ENCODE measurements around the gene THRAP3. TPM values are rescaled to one million over a fixed set of nuclear protein-coding genes. Genes with fewer than 3 reads are reported as not detected.

The THRAP3 gene
- total RNA-seq, 2 donors from 2014 or later: 145 to 165 TPM

GRCh38 chr1:36326499-36326898, 102.3 kb downstream of the THRAP3 start:
- no peaks in the 10 kb centered on the region for H3K9me3 Mint-ChIP-seq
- 95 to 96% methylated on average over 4 to 6 of the region's 6 CpGs for WGBS, 2 experiments (ENCODE audit: insufficient coverage in 1 of 2, insufficient read length in 1 of 2)

GRCh38 chr1:36327421-36328087, 103.3 kb downstream of the THRAP3 start:
- no peak overlapping the region for H3K27ac Mint-ChIP-seq
- no peak overlapping the region for H3K4me3 Mint-ChIP-seq
- Histone ChIP-seq H3K4me3 (ENCODE audit: low read length) (no peak overlapping the region), H3K9me3 (ENCODE audit: control insufficient read depth, low read length) (no peaks in the 10 kb centered on the region), H3K36me3 (ENCODE audit: control insufficient read depth, insufficient read depth, low read length) (no peaks in the 10 kb centered on the region), H3K4me1 (ENCODE audit: control insufficient read depth, insufficient read depth, low read length) (peaks cover 3% of the 10 kb centered on the region), H3K27me3 (ENCODE audit: control insufficient read depth, insufficient read depth, low read length, poor library complexity, severe bottlenecking) (peaks cover 12% of the 10 kb centered on the region), H3K27ac (ENCODE audit: low read depth, low read length) (no peak overlapping the region), H3K9ac (ENCODE audit: extremely low read depth, low read length, poor library complexity, severe bottlenecking) (no peak overlapping the region)
- H3K4me1 Mint-ChIP-seq: peaks cover 11% of the 10 kb centered on the region
- no peaks in the 10 kb centered on the region for H3K9me3 Mint-ChIP-seq
- peaks cover 32% of the 10 kb centered on the region for H3K27me3 Mint-ChIP-seq (ENCODE audit: insufficient read depth)
- TF ChIP-seq CTCF (conservative IDR thresholded peaks at IDR 0.05): no peak
- 95 to 100% methylated on average over 5 to 9 of the region's 9 CpGs for WGBS, 2 experiments (ENCODE audit: insufficient coverage in 1 of 2, insufficient read length in 1 of 2)
- H3K36me3 Mint-ChIP-seq (ENCODE audit: low read depth): no peaks in the 10 kb centered on the region
- DNase-seq: no peak

More at GRCh38 chr1:36326499-36326898, 102.3 kb downstream of the THRAP3 start:
- no peak overlapping the region for H3K4me3 Mint-ChIP-seq
- H3K4me3 ChIP-seq (ENCODE audit: low read length): no peak overlapping the region
- H3K27ac Mint-ChIP-seq: no peak overlapping the region
- no peak for TF ChIP-seq CTCF (conservative IDR thresholded peaks at IDR 0.05)
- H3K36me3 Mint-ChIP-seq (ENCODE audit: low read depth): no peaks in the 10 kb centered on the region
- H3K27ac ChIP-seq (ENCODE audit: low read depth, low read length): no peak overlapping the region
- no peak overlapping the region for H3K9ac ChIP-seq (ENCODE audit: extremely low read depth, low read length, poor library complexity, severe bottlenecking)
- H3K27me3 ChIP-seq (ENCODE audit: control insufficient read depth, insufficient read depth, low read length, poor library complexity, severe bottlenecking): peaks cover 10% of the 10 kb centered on the region
- H3K27me3 Mint-ChIP-seq (ENCODE audit: insufficient read depth): peaks cover 28% of the 10 kb centered on the region
- no peak for DNase-seq
- H3K9me3 ChIP-seq (ENCODE audit: control insufficient read depth, low read length): no peaks in the 10 kb centered on the region
- peaks cover 11% of the 10 kb centered on the region for H3K4me1 Mint-ChIP-seq
- peaks cover 3% of the 10 kb centered on the region for H3K4me1 ChIP-seq (ENCODE audit: control insufficient read depth, insufficient read depth, low read length)
- H3K36me3 ChIP-seq (ENCODE audit: control insufficient read depth, insufficient read depth, low read length): no peaks in the 10 kb centered on the region

GRCh38 chr1:36328088-36328480, 103.8 kb downstream of the THRAP3 start:
- no peak overlapping the region for H3K27ac Mint-ChIP-seq
- WGBS, 2 experiments (ENCODE audit: insufficient coverage in 1 of 2, insufficient read length in 1 of 2): 88 to 92% methylated on average over 3 to 6 of the region's 6 CpGs
- Histone ChIP-seq H3K9ac (ENCODE audit: extremely low read depth, low read length, poor library complexity, severe bottlenecking) (no peak overlapping the region), H3K4me1 (ENCODE audit: control insufficient read depth, insufficient read depth, low read length) (peaks cover 3% of the 10 kb centered on the region), H3K9me3 (ENCODE audit: control insufficient read depth, low read length) (no peaks in the 10 kb centered on the region), H3K4me3 (ENCODE audit: low read length) (no peak overlapping the region), H3K27me3 (ENCODE audit: control insufficient read depth, insufficient read depth, low read length, poor library complexity, severe bottlenecking) (peaks cover 8% of the 10 kb centered on the region), H3K36me3 (ENCODE audit: control insufficient read depth, insufficient read depth, low read length) (no peaks in the 10 kb centered on the region), H3K27ac (ENCODE audit: low read depth, low read length) (no peak overlapping the region)
- H3K36me3 Mint-ChIP-seq (ENCODE audit: low read depth): no peaks in the 10 kb centered on the region
- H3K4me3 Mint-ChIP-seq: no peak overlapping the region
- H3K27me3 Mint-ChIP-seq (ENCODE audit: insufficient read depth): peaks cover 31% of the 10 kb centered on the region
- DNase-seq: no peak
- TF ChIP-seq CTCF (conservative IDR thresholded peaks at IDR 0.05): no peak
- H3K9me3 Mint-ChIP-seq: no peaks in the 10 kb centered on the region
- peaks cover 11% of the 10 kb centered on the region for H3K4me1 Mint-ChIP-seq
